ENCODE results near the gene ZBTB7C. TPM values are rescaled to one million over a fixed set of nuclear protein-coding genes. Genes with fewer than 3 reads are reported as not detected.

Gene ZBTB7C
- polyA plus RNA-seq, 2 of the 4 experiments (the other 2 are of a cell fraction) = 0.10 to 0.12 TPM

- no peaks in the 10 kb centered on the region for H3K4me1 ChIP-seq
- no peak overlapping the region for H3K27ac ChIP-seq
- CTCF ChIA-PET = interaction anchor here (1.5 kb wide), 1 partner anchor 17 kb away, joined by 4 read pairs; no protein-coding TSS in a partner anchor
- H3K4me3 ChIP-seq = no peak overlapping the region
- H3K9me3 ChIP-seq = no peaks in the 10 kb centered on the region
- FAIRE-seq (no peak), DNase-seq (ENCODE audit: low read depth in 1 of 2, low spot score in 1 of 2) (no peak), ATAC-seq (no peak)
- WGBS (ENCODE audit: missing lambda C conversion rate) = 50% methylated on average over 9 of the region's 9 CpGs
- TF ChIP-seq PBX3 (IDR thresholded peaks at IDR 0.05) (no peak), FOXS1 (CRISPR knock-in tag; IDR thresholded peaks at IDR 0.05) (no peak)
- POLR2A ChIA-PET = no interaction called here
- H3K4me2 ChIP-seq = no peak overlapping the region
Measured at GRCh38 chr18:48213791-48214190, 195.4 kb downstream of the ZBTB7C start.

DNA sequence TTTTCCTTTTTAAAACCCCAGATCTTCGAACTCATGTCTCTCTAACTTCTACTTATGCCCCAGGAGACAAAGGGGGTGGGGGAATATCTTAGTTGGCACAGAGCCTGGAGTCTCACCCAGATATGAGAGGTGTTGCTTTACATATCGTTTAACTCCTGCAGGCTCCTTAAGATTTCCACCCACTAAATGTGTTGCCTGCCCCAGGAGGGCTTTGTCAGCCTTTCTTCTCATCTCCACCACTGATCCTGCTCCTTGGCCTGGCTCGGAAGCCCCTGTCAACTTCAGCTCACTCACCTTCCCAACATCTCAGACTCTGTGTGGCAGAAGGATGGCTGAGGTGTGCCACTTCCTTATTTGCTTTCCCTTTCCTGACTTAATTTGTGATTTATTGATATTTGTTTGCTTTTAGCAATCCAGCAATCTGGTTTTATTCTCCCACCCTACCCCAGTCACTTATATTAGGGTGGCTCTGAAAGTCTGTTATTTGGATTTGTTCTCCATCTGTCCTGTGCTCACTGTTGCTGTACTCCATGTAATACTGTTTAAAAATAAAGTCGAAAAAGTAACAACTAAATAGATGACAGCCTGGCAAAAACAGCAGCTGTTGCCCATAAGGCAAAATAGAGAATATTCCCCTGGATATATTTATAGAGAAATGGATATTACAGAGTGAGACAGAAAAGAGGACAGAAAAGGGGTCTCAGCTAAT is 200.6 kb downstream of the ZBTB7C start:
- DNase-seq (ENCODE audit: low read depth in 1 of 2, low spot score in 1 of 2) (no peak), FAIRE-seq (no peak), ATAC-seq (no peak)
- 4% methylated on average over 4 of the region's 4 CpGs for WGBS (ENCODE audit: missing lambda C conversion rate)
- Histone ChIP-seq H3K27ac (no peak overlapping the region), H3K4me3 (no peak overlapping the region), H3K9me3 (no peaks in the 10 kb centered on the region), H3K4me2 (no peak overlapping the region), H3K4me1 (no peaks in the 10 kb centered on the region)
- ChIA-PET CTCF (interaction anchor here (0.6 kb wide), 1 partner anchor 1191 kb away, joined by 3 read pairs; no protein-coding TSS in a partner anchor), POLR2A (no interaction called here)
- TF ChIP-seq ESRRA (IDR thresholded peaks at IDR 0.05; ENCODE audit: borderline replicate concordance, low read length) = no peak
- TF ChIP-seq REST (IDR thresholded peaks at IDR 0.05) = no peak
- TF ChIP-seq SMC3 (IDR thresholded peaks at IDR 0.05) = no peak
- TF ChIP-seq HOXB13 (CRISPR knock-in tag; IDR thresholded peaks at IDR 0.05; ENCODE audit: low read depth) = no peak
- no peak for TF ChIP-seq RAD21 (conservative IDR thresholded peaks at IDR 0.05 in 1 of 2, IDR thresholded peaks at IDR 0.05 in 1 of 2)
- TF ChIP-seq, protein P1, sequence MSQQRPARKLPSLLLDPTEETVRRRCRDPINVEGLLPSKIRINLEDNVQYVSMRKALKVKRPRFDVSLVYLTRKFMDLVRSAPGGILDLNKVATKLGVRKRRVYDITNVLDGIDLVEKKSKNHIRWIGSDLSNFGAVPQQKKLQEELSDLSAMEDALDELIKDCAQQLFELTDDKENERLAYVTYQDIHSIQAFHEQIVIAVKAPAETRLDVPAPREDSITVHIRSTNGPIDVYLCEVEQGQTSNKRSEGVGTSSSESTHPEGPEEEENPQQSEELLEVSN (IDR thresholded peaks at IDR 0.05; ENCODE audit: borderline replicate concordance, low read depth) = no peak
- TF ChIP-seq RFX5 (IDR thresholded peaks at IDR 0.05) = no peak
- no peak for TF ChIP-seq CHD2 (IDR thresholded peaks at IDR 0.05; ENCODE audit: low read length, partially characterized antibody)
- no peak for TF ChIP-seq HMGXB4 (CRISPR knock-in tag; IDR thresholded peaks at IDR 0.05; ENCODE audit: borderline replicate concordance)
- TF ChIP-seq FOSB (CRISPR knock-in tag; IDR thresholded peaks at IDR 0.05) = no peak
- TF ChIP-seq ZNF302 (CRISPR knock-in tag; IDR thresholded peaks at IDR 0.05) = no peak
- TF ChIP-seq BHLHE40 (IDR thresholded peaks at IDR 0.05; ENCODE audit: low read depth, low read length) = no peak
- TF ChIP-seq FOXS1 (CRISPR knock-in tag; IDR thresholded peaks at IDR 0.05) = no peak
- no peak for TF ChIP-seq TP53 (CRISPR knock-in tag; IDR thresholded peaks at IDR 0.05)

All from A549 (cell line).